Liver (tissue), 9 donors: ENCODE data around the gene ACKR4. TPM values are rescaled to one million over a fixed set of nuclear protein-coding genes. Genes with fewer than 3 reads are reported as not detected.

Experiments used
- DNase-seq: peaks from one replicate; pipeline ENCODE4 v3.0.0-alpha.2; 2017; ENCODE audit warnings: low spot score
- H3K27ac ChIP-seq, 2 donors: one replicate each; pipeline ENCODE4 v1.7.0; 2013; ENCODE audit warnings: inconsistent platforms in 2 of 2, low read length in 2 of 2, control low read depth in 1 of 2, low read depth in 1 of 2, mild to moderate bottlenecking in 1 of 2
- H3K27me3 ChIP-seq, 4 donors: one replicate each; pipeline versions ENCODE4 v1.6.1 to v1.7.0; 2013; ENCODE audit warnings: low read length in 3 of 4, inconsistent platforms in 1 of 4, mild to moderate bottlenecking in 1 of 4, moderate library complexity in 1 of 4; ENCODE audit not compliant: control insufficient read depth in 4 of 4, insufficient read depth in 4 of 4
- H3K36me3 ChIP-seq, 4 donors: one replicate each; pipeline versions ENCODE4 v1.6.1 to v1.7.0; 2013; ENCODE audit warnings: low read length in 3 of 4, mild to moderate bottlenecking in 3 of 4, low read depth in 1 of 4, moderate library complexity in 1 of 4; ENCODE audit not compliant: control insufficient read depth in 4 of 4, insufficient read depth in 3 of 4
- H3K4me1 ChIP-seq, 4 donors: one replicate each; pipeline versions ENCODE4 v1.6.1 to v1.7.0; 2013; ENCODE audit warnings: low read length in 3 of 4, mild to moderate bottlenecking in 3 of 4, moderate library complexity in 1 of 4; ENCODE audit not compliant: control insufficient read depth in 4 of 4, insufficient read depth in 4 of 4
- H3K4me3 ChIP-seq, 3 donors: one replicate each; pipeline versions ENCODE4 v1.6.1 to v1.7.0; 2013; ENCODE audit warnings: low read length in 3 of 3, control low read depth in 1 of 3, low read depth in 1 of 3, mild to moderate bottlenecking in 1 of 3
- H3K9ac ChIP-seq, 2 donors: one replicate each; pipeline ENCODE4 v1.7.0; 2013; ENCODE audit warnings: low read length in 2 of 2, mild to moderate bottlenecking in 2 of 2, moderate library complexity in 2 of 2, control low read depth in 1 of 2, low read depth in 1 of 2
- H3K9me3 ChIP-seq, 4 donors: one replicate each; pipeline versions ENCODE4 v1.6.1 to v1.7.0; 2013; ENCODE audit warnings: low read length in 3 of 4; ENCODE audit not compliant: control insufficient read depth in 4 of 4
- CTCF ChIP-seq: fragments of 150-350 bp; IDR thresholded peaks from 2 replicates; pipeline ENCODE4 v1.5.1; 2017; ENCODE audit warnings: improper control_type of control experiment, low read depth, low read length; ENCODE audit not compliant: missing input control
- EGR1 ChIP-seq, 2 donors: IDR thresholded peaks; 2 replicates each; pipeline ENCODE4 v1.6.1; 2016 to 2018; ENCODE audit warnings: antibody characterized with exemption in 2 of 2, low read depth in 2 of 2
- FOXA2 ChIP-seq: IDR thresholded peaks from 2 replicates; pipeline ENCODE4 v1.6.1; 2016; ENCODE audit warnings: antibody characterized with exemption
- GABPA ChIP-seq, 2 donors: IDR thresholded peaks in 1 of 2; conservative IDR thresholded peaks in 1 of 2; 2 replicates each; pipeline ENCODE4 v1.6.1; 2016; ENCODE audit warnings: antibody characterized with exemption in 2 of 2, mild to moderate bottlenecking in 1 of 2, moderate library complexity in 1 of 2
- HNF4G ChIP-seq: IDR thresholded peaks from 2 replicates; pipeline ENCODE4 v1.6.1; 2016; ENCODE audit warnings: antibody characterized with exemption
- JUND ChIP-seq, 2 donors: IDR thresholded peaks; 2 replicates each; pipeline ENCODE4 v1.6.1; 2016; ENCODE audit warnings: antibody characterized with exemption in 2 of 2
- NR2F2 ChIP-seq: IDR thresholded peaks from 2 replicates; pipeline ENCODE4 v1.6.1; 2016; ENCODE audit warnings: antibody characterized with exemption
- REST ChIP-seq: IDR thresholded peaks from 2 replicates; pipeline ENCODE4 v1.6.1; 2016; ENCODE audit warnings: antibody characterized with exemption, mild to moderate bottlenecking
- RXRA ChIP-seq, 2 donors: IDR thresholded peaks; 2 replicates each; pipeline ENCODE4 v1.6.1; 2017 to 2018; ENCODE audit warnings: antibody characterized with exemption in 2 of 2, mild to moderate bottlenecking in 1 of 2
- TAF1 ChIP-seq: conservative IDR thresholded peaks from 2 replicates; pipeline ENCODE4 v1.6.1; 2016; ENCODE audit warnings: antibody characterized with exemption, mild to moderate bottlenecking
- YY1 ChIP-seq: IDR thresholded peaks from 2 replicates; pipeline ENCODE4 v1.6.1; 2016; ENCODE audit warnings: antibody characterized with exemption, mild to moderate bottlenecking
- WGBS: extraction: QIAGEN DNeasy Blood & Tissue Kit; methylation state at CpG from one replicate; pipeline ENCODE4 v1.1.7; 2013; 5-methylcytosine and 5-hydroxymethylcytosine counted together
- polyA plus RNA-seq, 2 donors: library from polyadenylated mRNA; stranded (reverse) in 1 of 2; unstranded in 1 of 2; fragments of 200-250 nt in 1 of 2; fragments of >200 nt in 1 of 2; fragmentation: Nextera tagmentation in 1 of 2; extraction: Ambion mirVana in 1 of 2; gene quantifications; one replicate each; pipeline versions ENCODE4 v1.2.1 to v1.2.3, GENCODE V29; 2013 to 2015
- total RNA-seq, 2 donors: library from RNA; depleted of rRNA; stranded (reverse); fragments of >200 nt; gene quantifications; one replicate each; pipeline ENCODE4 v1.2.3, GENCODE V29; 2014
- TF ChIP-seq, protein P1 (sequence below): IDR thresholded peaks from 2 replicates; pipeline ENCODE4 v1.6.1; 2016; ENCODE audit warnings: antibody characterized with exemption
- TF ChIP-seq, protein P2 (sequence below): IDR thresholded peaks from 2 replicates; pipeline ENCODE4 v1.6.1; 2016; ENCODE audit warnings: antibody characterized with exemption
- TF ChIP-seq, protein P3 (sequence below): IDR thresholded peaks from 2 replicates; pipeline ENCODE4 v1.6.1; 2016; ENCODE audit warnings: antibody characterized with exemption
- donor health status: healthy.
- donor health status: healthy.
- donor health status: healthy.
- donor health status: healthy.
- donor health status: healthy.

ACKR4 gene
- total and polyA plus RNA-seq, 4 donors, result 0.21 to 0.71 (median 0.31) TPM

DNA sequence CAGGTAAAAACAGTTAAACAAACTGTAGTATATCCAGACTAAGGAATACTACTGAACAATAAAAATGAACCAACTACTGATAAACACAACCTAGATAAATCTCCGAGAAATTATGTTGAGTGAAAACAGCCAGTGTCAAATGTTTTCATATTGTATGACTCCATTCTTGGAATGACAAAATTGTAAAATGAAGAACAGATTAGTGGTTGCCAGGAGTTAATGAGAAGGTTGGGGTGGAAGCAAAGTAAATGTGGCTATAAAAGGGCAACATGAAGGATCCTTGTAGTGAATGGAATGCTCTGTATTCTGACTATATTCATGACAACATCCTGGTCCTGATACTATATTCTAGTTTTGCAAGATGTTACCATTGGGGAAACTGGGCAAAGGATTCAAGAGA, 27.5 kb upstream of the ACKR4 start:
- Histone ChIP-seq H3K9ac (no peak overlapping the region), H3K4me1 (no peaks in the 10 kb centered on the region), H3K9me3 (no peaks in the 10 kb centered on the region), H3K36me3 (peaks cover 2 to 35% (median 20%) of the 10 kb centered on the region in 4 donors), H3K27ac (no peak overlapping the region), H3K27me3 (no peaks in the 10 kb centered on the region), H3K4me3 (no peak overlapping the region)
- 80% methylated on average over 1 of the region's 1 CpG for WGBS
- DNase-seq, result no peak
- TF ChIP-seq JUND (IDR thresholded peaks at IDR 0.05) (no peak), FOXA2 (no peak), REST (no peak), TAF1 (no peak), RXRA (IDR thresholded peaks at IDR 0.05) (no peak)
- TF ChIP-seq, protein P1, sequence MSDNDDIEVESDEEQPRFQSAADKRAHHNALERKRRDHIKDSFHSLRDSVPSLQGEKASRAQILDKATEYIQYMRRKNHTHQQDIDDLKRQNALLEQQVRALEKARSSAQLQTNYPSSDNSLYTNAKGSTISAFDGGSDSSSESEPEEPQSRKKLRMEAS, result no peak
- TF ChIP-seq, protein P2, sequence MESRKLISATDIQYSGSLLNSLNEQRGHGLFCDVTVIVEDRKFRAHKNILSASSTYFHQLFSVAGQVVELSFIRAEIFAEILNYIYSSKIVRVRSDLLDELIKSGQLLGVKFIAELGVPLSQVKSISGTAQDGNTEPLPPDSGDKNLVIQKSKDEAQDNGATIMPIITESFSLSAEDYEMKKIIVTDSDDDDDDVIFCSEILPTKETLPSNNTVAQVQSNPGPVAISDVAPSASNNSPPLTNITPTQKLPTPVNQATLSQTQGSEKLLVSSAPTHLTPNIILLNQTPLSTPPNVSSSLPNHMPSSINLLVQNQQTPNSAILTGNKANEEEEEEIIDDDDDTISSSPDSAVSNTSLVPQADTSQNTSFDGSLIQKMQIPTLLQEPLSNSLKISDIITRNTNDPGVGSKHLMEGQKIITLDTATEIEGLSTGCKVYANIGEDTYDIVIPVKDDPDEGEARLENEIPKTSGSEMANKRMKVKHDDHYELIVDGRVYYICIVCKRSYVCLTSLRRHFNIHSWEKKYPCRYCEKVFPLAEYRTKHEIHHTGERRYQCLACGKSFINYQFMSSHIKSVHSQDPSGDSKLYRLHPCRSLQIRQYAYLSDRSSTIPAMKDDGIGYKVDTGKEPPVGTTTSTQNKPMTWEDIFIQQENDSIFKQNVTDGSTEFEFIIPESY, result no peak

DNA sequence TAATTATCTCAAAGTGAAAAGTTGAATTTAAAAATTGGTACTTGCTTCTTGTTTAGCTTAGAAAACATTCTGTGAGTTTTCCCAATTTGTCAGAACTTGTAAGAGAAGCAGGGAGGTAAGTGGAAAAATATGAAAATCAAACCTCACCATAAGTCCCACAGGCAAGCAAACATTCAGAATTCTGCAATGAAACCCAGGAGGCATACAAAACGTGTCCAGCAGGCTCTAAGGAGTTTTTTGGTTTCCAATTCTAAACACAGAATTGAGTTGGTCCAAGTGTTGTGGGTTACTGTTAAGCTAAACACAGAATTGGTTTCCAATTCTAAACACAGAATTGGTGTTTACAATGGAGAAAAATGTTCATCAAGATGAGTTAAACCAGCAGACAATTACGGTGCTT, 27.1 kb upstream of the ACKR4 start:
- Histone ChIP-seq H3K36me3 (peaks cover 4 to 36% (median 21%) of the 10 kb centered on the region in 4 donors), H3K27ac (no peak overlapping the region), H3K4me3 (no peak overlapping the region), H3K4me1 (no peaks in the 10 kb centered on the region), H3K9me3 (no peaks in the 10 kb centered on the region), H3K27me3 (no peaks in the 10 kb centered on the region), H3K9ac (no peak overlapping the region)
- WGBS, result 94% methylated on average over 2 of the region's 2 CpGs
- no peak for DNase-seq
- no peak for TF ChIP-seq YY1
- no peak for TF ChIP-seq EGR1 (IDR thresholded peaks at IDR 0.05; ENCODE audit: low read depth in 2 of 2)
- no peak for TF ChIP-seq NR2F2
- TF ChIP-seq, protein P1, result no peak
- TF ChIP-seq, protein P3, sequence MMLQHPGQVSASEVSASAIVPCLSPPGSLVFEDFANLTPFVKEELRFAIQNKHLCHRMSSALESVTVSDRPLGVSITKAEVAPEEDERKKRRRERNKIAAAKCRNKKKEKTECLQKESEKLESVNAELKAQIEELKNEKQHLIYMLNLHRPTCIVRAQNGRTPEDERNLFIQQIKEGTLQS, result no peak

- DNase-seq, result no peak
- 91% methylated on average over 5 of the region's 5 CpGs for WGBS
- Histone ChIP-seq H3K9me3 (no peaks in the 10 kb centered on the region), H3K9ac (no peak overlapping the region), H3K4me1 (no peaks in the 10 kb centered on the region), H3K36me3 (peaks cover 4 to 62% (median 48%) of the 10 kb centered on the region in 4 donors), H3K27ac (no peak overlapping the region), H3K4me3 (no peak overlapping the region), H3K27me3 (no peaks in the 10 kb centered on the region)
- TF ChIP-seq JUND (IDR thresholded peaks at IDR 0.05) (no peak), GABPA (IDR thresholded peaks at IDR 0.05 in 1 of 2, conservative IDR thresholded peaks at IDR 0.05 in 1 of 2) (no peak), TAF1 (no peak), HNF4G (no peak), YY1 (no peak), EGR1 (IDR thresholded peaks at IDR 0.05; ENCODE audit: low read depth in 2 of 2) (no peak), CTCF (no peak), FOXA2 (no peak)
- TF ChIP-seq, protein P1, result no peak
- TF ChIP-seq, protein P3, result no peak
- TF ChIP-seq, protein P2, result no peak
Observed at GRCh38 chr3:132573797-132574211, 23.3 kb upstream of the ACKR4 start.
